HCT116 (cell line): ENCODE measurements around the gene CISH. TPM values are rescaled to one million over a fixed set of nuclear protein-coding genes. Genes with fewer than 3 reads are reported as not detected.
A peak's percentile ranks its signal among the peaks of the same experiment; 100 is the strongest.

Experiments used
- ATAC-seq: fragments of 200-7000 bp; cut with Tn5 transposase; 2 replicates; pipeline ENCODE4 v1.9.1; 2020; ENCODE audit warnings: mild to moderate bottlenecking, moderate library complexity
- BruUV-seq: library from RNA; stranded (reverse); fragments of 400-500 nt; replicated peaks from 2 replicates; lab custom pipeline; 2021; lab: Mats Ljungman, UMichigan
- CTCF ChIA-PET: fragments of 300-600 bp; sonication (Branson Sonifier 250); formaldehyde crosslinking; loops from one replicate; lab custom pipeline; 2021; ENCODE audit warnings: antibody characterized with exemption; lab: Charles Lee
- POLR2A ChIA-PET: fragments of 300-600, 350-600 bp; sonication (Branson Sonifier 250); formaldehyde crosslinking; loops from one replicate; lab custom pipeline; 2021; ENCODE audit warnings: antibody characterized with exemption; lab: Charles Lee
- RAD21 ChIA-PET, 2 experiments: fragments of 300-600 bp; sonication (Branson Sonifier 250); formaldehyde crosslinking; loops; one replicate each; lab custom pipeline; 2023; ENCODE audit warnings: low total read pairs in 2 of 2; ENCODE audit not compliant: uncharacterized antibody in 2 of 2, unreplicated experiment in 2 of 2, low non-redundant PET in 1 of 2; lab: Charles Lee
- DNase-seq: peaks from one replicate; pipeline ENCODE4 v3.0.0-alpha.2; 2010; ENCODE audit warnings: low read depth, low spot score
- H2AFZ ChIP-seq: fragments of 200-600 bp; shearing (Covaris generic), sonication (generic); 2 replicates; pipeline ENCODE4 v1.6.1; 2017; ENCODE audit warnings: low read depth, mixed run types, mixed read lengths, antibody characterized with exemption, low read length; ENCODE audit not compliant: poor library complexity, severe bottlenecking
- H3K27ac ChIP-seq: 2 replicates; pipeline ENCODE4 v1.5.1; 2012; ENCODE audit warnings: low read depth, low read length
- H3K27me3 ChIP-seq: fragments of 200-600 bp; sonication (generic); 2 replicates; pipeline ENCODE4 v1.6.1; 2016; ENCODE audit warnings: mixed run types, low read length, mixed read lengths; ENCODE audit not compliant: insufficient read depth
- H3K36me3 ChIP-seq, 2 experiments: fragments of 200-500 bp in 1 of 2; fragments of 200-600 bp in 1 of 2; sonication (Bioruptor generic) in 1 of 2; sonication (generic) in 1 of 2; 2 replicates each; pipeline versions ENCODE4 v1.5.1 to v1.6.1; 2014 to 2016; ENCODE audit warnings: low read length in 2 of 2, inconsistent platforms in 1 of 2, mixed read lengths in 1 of 2, mixed run types in 1 of 2; ENCODE audit not compliant: insufficient read depth in 2 of 2, control insufficient read depth in 1 of 2
- H3K4me1 ChIP-seq, 2 experiments: fragments of 200-600 bp in 1 of 2; sonication (generic) in 1 of 2; 2 replicates each; pipeline versions ENCODE4 v1.5.1 to v1.6.1; 2012 to 2017; ENCODE audit warnings: low read length in 2 of 2, inconsistent platforms in 1 of 2, mild to moderate bottlenecking in 1 of 2, mixed read lengths in 1 of 2, mixed run types in 1 of 2, moderate library complexity in 1 of 2; ENCODE audit not compliant: insufficient read depth in 2 of 2, control insufficient read depth in 1 of 2
- H3K4me2 ChIP-seq: fragments of 200-600 bp; sonication (generic); 2 replicates; pipeline ENCODE4 v1.6.1; 2017; ENCODE audit warnings: mixed run types, low read length, mixed read lengths
- H3K4me3 ChIP-seq, 2 experiments: fragments of 200-600 bp in 1 of 2; sonication (generic) in 1 of 2; replicated peaks in 1 of 2; 2 replicates each; pipeline ENCODE4 v1.5.1; 2011 to 2016; ENCODE audit warnings: low read length in 2 of 2, control low read depth in 1 of 2, low read depth in 1 of 2, mild to moderate bottlenecking in 1 of 2, mixed read lengths in 1 of 2, mixed run types in 1 of 2
- H3K79me2 ChIP-seq: fragments of 200-600 bp; sonication (generic); 2 replicates; pipeline ENCODE4 v1.6.1; 2017; ENCODE audit warnings: mild to moderate bottlenecking, mixed run types, low read length, moderate library complexity, mixed read lengths; ENCODE audit not compliant: insufficient read depth
- H3K9ac ChIP-seq: fragments of 200-600 bp; sonication (generic); 2 replicates; pipeline ENCODE4 v1.6.1; 2016; ENCODE audit warnings: low read length, mixed read lengths
- H3K9me2 ChIP-seq: fragments of 200-600 bp; sonication (generic), shearing (Covaris generic); 2 replicates; pipeline ENCODE4 v1.6.1; 2017; ENCODE audit warnings: mixed run types, mild to moderate bottlenecking, moderate library complexity; ENCODE audit not compliant: insufficient read depth
- H3K9me3 ChIP-seq, 2 experiments: fragments of 200-500 bp in 1 of 2; fragments of 200-600 bp in 1 of 2; sonication (Bioruptor generic) in 1 of 2; sonication (generic) in 1 of 2; 2 replicates each; pipeline ENCODE4 v1.6.1; 2014 to 2017; ENCODE audit warnings: low read length in 2 of 2, mixed read lengths in 2 of 2, inconsistent platforms in 1 of 2, low read depth in 1 of 2, mild to moderate bottlenecking in 1 of 2, mixed run types in 1 of 2, moderate library complexity in 1 of 2; ENCODE audit not compliant: control insufficient read depth in 1 of 2, insufficient read depth in 1 of 2
- H4K20me1 ChIP-seq: fragments of 200-600 bp; sonication (generic), shearing (Covaris generic); 2 replicates; pipeline ENCODE4 v1.6.1; 2017; ENCODE audit warnings: mixed run types, mild to moderate bottlenecking, moderate library complexity; ENCODE audit not compliant: insufficient read depth
- CBX3 ChIP-seq: IDR thresholded peaks from 2 replicates; pipeline ENCODE4 v1.6.1; 2012; ENCODE audit warnings: low read depth
- CEBPB ChIP-seq: IDR thresholded peaks from 2 replicates; pipeline ENCODE4 v1.6.1; 2012; ENCODE audit warnings: low read depth
- EGR1 ChIP-seq: IDR thresholded peaks from 2 replicates; pipeline ENCODE4 v1.6.1; 2012; ENCODE audit warnings: low read depth
- EZH2 ChIP-seq: fragments of 200-600 bp; sonication (generic); IDR thresholded peaks from 2 replicates; pipeline ENCODE4 v1.6.1; 2017; ENCODE audit warnings: antibody characterized with exemption, mixed run types
- JUND ChIP-seq: IDR thresholded peaks from 2 replicates; pipeline ENCODE4 v1.6.1; 2012
- RAD21 ChIP-seq: IDR thresholded peaks from 2 replicates; pipeline ENCODE4 v1.6.1; 2012; ENCODE audit warnings: low read depth, mild to moderate bottlenecking
- YY1 ChIP-seq: IDR thresholded peaks from 2 replicates; pipeline ENCODE4 v1.6.1; 2011; ENCODE audit warnings: low read length, low read depth, moderate library complexity, mild to moderate bottlenecking; ENCODE audit not compliant: insufficient replicate concordance; ENCODE audit errors: extremely low read depth
- ZNF274 ChIP-seq: fragments of 200-500 bp; sonication (Bioruptor generic); IDR thresholded peaks from 2 replicates; pipeline ENCODE4 v1.6.1; 2014; ENCODE audit warnings: mild to moderate bottlenecking, low read depth, low read length, inconsistent platforms
- intact Hi-C: fragments of 100-400 bp; cut with micrococcal nuclease; formaldehyde crosslinking; loops from 2 replicates; pipeline ENCODE4 v1.10.0; 2022
- total RNA-seq: library from RNA; stranded (reverse); gene quantifications from one replicate; pipeline ENCODE4 v1.2.1, GENCODE V29; 2021; ENCODE audit not compliant: unreplicated experiment
- TF ChIP-seq, protein P1 (sequence below): IDR thresholded peaks from 2 replicates; pipeline ENCODE4 v1.6.1; 2012; ENCODE audit warnings: low read depth

The CISH gene
- total RNA-seq, 1 experiment from 2014 or later: 4.5 TPM

DNA sequence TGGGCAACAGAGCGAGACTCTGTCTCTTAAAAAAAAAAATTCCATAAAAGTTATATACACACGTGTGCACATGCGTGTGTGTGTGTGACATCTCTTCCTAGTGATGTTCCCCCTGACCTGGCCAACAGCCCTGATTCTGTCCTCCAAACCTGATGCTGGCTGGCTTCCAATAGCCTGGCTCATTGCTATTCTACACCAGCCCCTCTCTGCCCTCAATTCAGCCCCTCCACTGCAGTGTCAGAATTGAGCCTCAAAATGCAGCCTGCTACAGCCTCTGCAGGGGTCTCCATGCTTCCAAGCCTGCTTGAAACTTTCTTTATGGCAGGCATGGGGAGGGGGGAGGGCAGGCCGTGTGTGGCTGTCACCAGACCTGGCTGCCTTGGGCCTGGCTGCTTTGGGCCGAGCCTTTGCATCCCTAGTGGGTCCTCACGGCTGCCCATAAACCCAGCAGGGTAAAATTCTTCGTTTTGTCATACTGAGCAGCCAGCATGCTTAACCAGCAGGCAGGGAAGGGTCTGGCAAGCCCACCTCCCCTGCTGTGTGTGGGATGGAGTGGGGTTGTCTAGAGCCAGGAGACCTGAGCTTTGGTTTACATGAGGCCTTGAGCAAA is 40.5 kb upstream of the CISH start:
- Histone ChIP-seq H2AFZ (no peak overlapping the region), H3K4me1 (peaks cover 5 to 23% of the 10 kb centered on the region in 2 experiments), H3K9me2 (no peaks in the 10 kb centered on the region), H3K4me3 (no peak overlapping the region), H3K9ac (no peak overlapping the region), H3K4me2 (no peak overlapping the region), H3K36me3 (peaks cover 0 to 2% of the 10 kb centered on the region in 2 experiments; a peak in 2 of 4 replicates), H3K27me3 (no peaks in the 10 kb centered on the region), H3K79me2 (no peaks in the 10 kb centered on the region), H3K9me3 (no peaks in the 10 kb centered on the region), H3K27ac (no peak overlapping the region), H4K20me1 (no peaks in the 10 kb centered on the region)
- POLR2A ChIA-PET: interaction anchor here (1.0 to 1.6 kb wide), 5 partner anchors 8 to 36 kb away, joined by 3 to 8 read pairs (median 4); partner anchors contain the start of gene MAPKAPK3
- intact Hi-C loops: loop anchor here (1.0 kb wide), 1 partner anchor 36 kb away; no protein-coding TSS in a partner anchor
- CTCF ChIA-PET: interaction anchor here (1.1 to 4.9 kb wide), 9 partner anchors 14 to 83 kb away, joined by 3 to 83 read pairs (median 6); partner anchors contain the start of genes CISH and MAPKAPK3
- RAD21 ChIA-PET: interaction anchor here (1.3 to 2.0 kb wide), 6 partner anchors 11 to 36 kb away, joined by 3 to 40 read pairs (median 10); partner anchors contain the start of gene MAPKAPK3 (in 2 of the 2)
- DNase-seq (no peak), ATAC-seq (0 out of 2 replicates have a peak, but pooled peaks have one; percentile 1)
- TF ChIP-seq YY1 (no peak), ZNF274 (no peak), EGR1 (no peak), EZH2 (no peak), RAD21 (no peak), JUND (no peak), CBX3 (no peak), CEBPB (no peak)
- TF ChIP-seq, protein P1, sequence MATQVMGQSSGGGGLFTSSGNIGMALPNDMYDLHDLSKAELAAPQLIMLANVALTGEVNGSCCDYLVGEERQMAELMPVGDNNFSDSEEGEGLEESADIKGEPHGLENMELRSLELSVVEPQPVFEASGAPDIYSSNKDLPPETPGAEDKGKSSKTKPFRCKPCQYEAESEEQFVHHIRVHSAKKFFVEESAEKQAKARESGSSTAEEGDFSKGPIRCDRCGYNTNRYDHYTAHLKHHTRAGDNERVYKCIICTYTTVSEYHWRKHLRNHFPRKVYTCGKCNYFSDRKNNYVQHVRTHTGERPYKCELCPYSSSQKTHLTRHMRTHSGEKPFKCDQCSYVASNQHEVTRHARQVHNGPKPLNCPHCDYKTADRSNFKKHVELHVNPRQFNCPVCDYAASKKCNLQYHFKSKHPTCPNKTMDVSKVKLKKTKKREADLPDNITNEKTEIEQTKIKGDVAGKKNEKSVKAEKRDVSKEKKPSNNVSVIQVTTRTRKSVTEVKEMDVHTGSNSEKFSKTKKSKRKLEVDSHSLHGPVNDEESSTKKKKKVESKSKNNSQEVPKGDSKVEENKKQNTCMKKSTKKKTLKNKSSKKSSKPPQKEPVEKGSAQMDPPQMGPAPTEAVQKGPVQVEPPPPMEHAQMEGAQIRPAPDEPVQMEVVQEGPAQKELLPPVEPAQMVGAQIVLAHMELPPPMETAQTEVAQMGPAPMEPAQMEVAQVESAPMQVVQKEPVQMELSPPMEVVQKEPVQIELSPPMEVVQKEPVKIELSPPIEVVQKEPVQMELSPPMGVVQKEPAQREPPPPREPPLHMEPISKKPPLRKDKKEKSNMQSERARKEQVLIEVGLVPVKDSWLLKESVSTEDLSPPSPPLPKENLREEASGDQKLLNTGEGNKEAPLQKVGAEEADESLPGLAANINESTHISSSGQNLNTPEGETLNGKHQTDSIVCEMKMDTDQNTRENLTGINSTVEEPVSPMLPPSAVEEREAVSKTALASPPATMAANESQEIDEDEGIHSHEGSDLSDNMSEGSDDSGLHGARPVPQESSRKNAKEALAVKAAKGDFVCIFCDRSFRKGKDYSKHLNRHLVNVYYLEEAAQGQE: no peak
- BruUV-seq: no TSS peak
